A673 (cell line): ENCODE results near the gene STAMBP.

Source experiments
- EZH2 ChIP-seq: fragments of 200-600 bp; sonication (generic); IDR thresholded peaks from 2 replicates; pipeline ENCODE4 v1.6.1; 2017; ENCODE audit warnings: borderline replicate concordance, low read depth, mild to moderate bottlenecking, mixed read lengths, antibody characterized with exemption, low read length; ENCODE audit not compliant: poor library complexity, severe bottlenecking
- TF ChIP-seq, protein P1 (sequence below): fragments of 300-800, 200-600 bp; sonication (generic); conservative IDR thresholded peaks from 2 replicates; pipeline ENCODE4 v1.5.1; 2017; ENCODE audit warnings: low read depth, mild to moderate bottlenecking, antibody characterized with exemption, low read length, moderate library complexity, mixed read lengths

DNA sequence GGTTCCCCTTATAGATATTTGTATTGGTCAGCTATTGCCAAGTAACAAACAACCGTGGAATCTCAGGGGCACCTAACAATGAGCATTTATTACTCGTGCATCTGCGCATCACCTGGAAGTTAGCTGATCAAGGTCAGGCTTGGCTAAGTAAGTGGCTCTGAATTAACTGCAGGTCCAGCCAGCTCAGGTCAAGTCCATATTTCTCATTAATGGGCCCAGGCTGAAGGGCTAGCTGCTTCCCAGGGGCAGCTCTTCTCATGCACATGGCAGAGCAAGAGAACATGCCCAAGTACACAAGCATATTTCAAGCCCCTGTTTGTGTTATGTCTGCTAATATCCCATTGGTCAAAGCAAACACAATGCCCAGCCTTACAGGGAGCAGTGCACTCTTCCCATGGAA is 90.1 kb downstream of the STAMBP start:
- TF ChIP-seq, protein P1, sequence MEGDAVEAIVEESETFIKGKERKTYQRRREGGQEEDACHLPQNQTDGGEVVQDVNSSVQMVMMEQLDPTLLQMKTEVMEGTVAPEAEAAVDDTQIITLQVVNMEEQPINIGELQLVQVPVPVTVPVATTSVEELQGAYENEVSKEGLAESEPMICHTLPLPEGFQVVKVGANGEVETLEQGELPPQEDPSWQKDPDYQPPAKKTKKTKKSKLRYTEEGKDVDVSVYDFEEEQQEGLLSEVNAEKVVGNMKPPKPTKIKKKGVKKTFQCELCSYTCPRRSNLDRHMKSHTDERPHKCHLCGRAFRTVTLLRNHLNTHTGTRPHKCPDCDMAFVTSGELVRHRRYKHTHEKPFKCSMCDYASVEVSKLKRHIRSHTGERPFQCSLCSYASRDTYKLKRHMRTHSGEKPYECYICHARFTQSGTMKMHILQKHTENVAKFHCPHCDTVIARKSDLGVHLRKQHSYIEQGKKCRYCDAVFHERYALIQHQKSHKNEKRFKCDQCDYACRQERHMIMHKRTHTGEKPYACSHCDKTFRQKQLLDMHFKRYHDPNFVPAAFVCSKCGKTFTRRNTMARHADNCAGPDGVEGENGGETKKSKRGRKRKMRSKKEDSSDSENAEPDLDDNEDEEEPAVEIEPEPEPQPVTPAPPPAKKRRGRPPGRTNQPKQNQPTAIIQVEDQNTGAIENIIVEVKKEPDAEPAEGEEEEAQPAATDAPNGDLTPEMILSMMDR, result no peak
- no peak for TF ChIP-seq EZH2
